Measurements from ENCODE around the gene SLC6A13. TPM values are rescaled to one million over a fixed set of nuclear protein-coding genes. Genes with fewer than 3 reads are reported as not detected.
A peak's percentile ranks its signal among the peaks of the same experiment; 100 is the strongest.

Gene SLC6A13
- total and polyA plus RNA-seq, 2 donors from 2014 or later, result 22.8 to 161 TPM

GRCh38 chr12:179131-179884, 83.3 kb downstream of the SLC6A13 start:
- Histone ChIP-seq H3K9me3 (ENCODE audit: control insufficient read depth in 2 of 3, insufficient read depth in 1 of 3, low read length in 3 of 3) (no peaks in the 10 kb centered on the region), H3K4me1 (ENCODE audit: control insufficient read depth in 2 of 3, insufficient read depth in 2 of 3, low read depth in 1 of 3, low read length in 3 of 3) (peaks cover 3 to 48% (median 29%) of the 10 kb centered on the region in 3 donors), H3K9ac (ENCODE audit: low read length in 3 of 3) (no peak overlapping the region), H3K27ac (ENCODE audit: low read depth in 2 of 2, low read length in 2 of 2) (peak overlapping the region in 1 of 2 donors; percentile 13), H3K27me3 (ENCODE audit: control insufficient read depth, insufficient read depth, low read length) (no peaks in the 10 kb centered on the region), H3K36me3 (ENCODE audit: control insufficient read depth in 2 of 3, insufficient read depth in 3 of 3, low read length in 3 of 3) (no peaks in the 10 kb centered on the region), H3K4me3 (ENCODE audit: low read length in 3 of 3) (no peak overlapping the region)
- FAIRE-seq, result no peak
- no peak for DNase-seq
- intact Hi-C loops (cut with DNase I), result no loop called here
- TF ChIP-seq CTCF (IDR thresholded peaks at IDR 0.05; ENCODE audit: borderline replicate concordance, extremely low read depth, insufficient read depth), result no peak

GRCh38 chr12:178829-179109, 83.9 kb downstream of the SLC6A13 start:
- no peak for TF ChIP-seq CTCF (IDR thresholded peaks at IDR 0.05; ENCODE audit: borderline replicate concordance, extremely low read depth, insufficient read depth)
- Histone ChIP-seq H3K27ac (ENCODE audit: low read depth in 2 of 2, low read length in 2 of 2) (peak overlapping the region in 1 of 2 donors; percentile 13), H3K9ac (ENCODE audit: low read length in 3 of 3) (no peak overlapping the region), H3K27me3 (ENCODE audit: control insufficient read depth, insufficient read depth, low read length) (no peaks in the 10 kb centered on the region), H3K4me3 (ENCODE audit: low read length in 3 of 3) (no peak overlapping the region), H3K36me3 (ENCODE audit: control insufficient read depth in 2 of 3, insufficient read depth in 3 of 3, low read length in 3 of 3) (no peaks in the 10 kb centered on the region), H3K4me1 (ENCODE audit: control insufficient read depth in 2 of 3, insufficient read depth in 2 of 3, low read depth in 1 of 3, low read length in 3 of 3) (peaks cover 3 to 53% (median 31%) of the 10 kb centered on the region in 3 donors), H3K9me3 (ENCODE audit: control insufficient read depth in 2 of 3, insufficient read depth in 1 of 3, low read length in 3 of 3) (no peaks in the 10 kb centered on the region)
- intact Hi-C loops (cut with DNase I), result no loop called here
- FAIRE-seq, result no peak
- no peak for DNase-seq

- no peaks in the 10 kb centered on the region for H3K9me3 ChIP-seq (ENCODE audit: control insufficient read depth in 2 of 3, insufficient read depth in 1 of 3, low read length in 3 of 3)
Measured at GRCh38 chr12:177980-178828, 84.4 kb downstream of the SLC6A13 start.

More at GRCh38 chr12:177980-178828, 84.4 kb downstream of the SLC6A13 start:
- DNase-seq (no peak), FAIRE-seq (no peak)
- H3K36me3 ChIP-seq (ENCODE audit: control insufficient read depth in 2 of 3, insufficient read depth in 3 of 3, low read length in 3 of 3), result no peaks in the 10 kb centered on the region
- H3K4me1 ChIP-seq (ENCODE audit: control insufficient read depth in 2 of 3, insufficient read depth in 2 of 3, low read depth in 1 of 3, low read length in 3 of 3), result peaks cover 3 to 53% (median 31%) of the 10 kb centered on the region in 3 donors
- peak overlapping the region; percentile 13 to 39 for H3K27ac ChIP-seq (ENCODE audit: low read depth in 2 of 2, low read length in 2 of 2)
- H3K27me3 ChIP-seq (ENCODE audit: control insufficient read depth, insufficient read depth, low read length), result no peaks in the 10 kb centered on the region
- no peak for TF ChIP-seq CTCF (IDR thresholded peaks at IDR 0.05; ENCODE audit: borderline replicate concordance, extremely low read depth, insufficient read depth)
- intact Hi-C loops (cut with DNase I), result no loop called here
- H3K4me3 ChIP-seq (ENCODE audit: low read length in 3 of 3), result no peak overlapping the region
- no peak overlapping the region for H3K9ac ChIP-seq (ENCODE audit: low read length in 3 of 3)
